HepG2 (cell line): ENCODE data around the gene TRIM54. TPM values are rescaled to one million over a fixed set of nuclear protein-coding genes. Genes with fewer than 3 reads are reported as not detected.

Experiments used
- ATAC-seq: fragments of 200-7000 bp; cut with Tn5 transposase; 3 replicates; pipeline ENCODE4 v1.9.1; 2020; ENCODE audit warnings: mild to moderate bottlenecking, moderate library complexity
- BruUV-seq: library from RNA; stranded (reverse); fragments of 400-500 nt; replicated peaks from 2 replicates; lab custom pipeline; 2021; lab: Mats Ljungman, UMichigan
- CTCF ChIA-PET: fragments of 300-600 bp; formaldehyde crosslinking; extraction: SDS; loops from one replicate; lab custom pipeline; 2021; ENCODE audit warnings: low total read pairs, inconsistent platforms, low intra/inter-chr PET ratio; lab: Yijun Ruan, JAX
- POLR2A ChIA-PET: fragments of 350-600 bp; sonication (Branson Sonifier 250); formaldehyde crosslinking; loops from one replicate; lab custom pipeline; 2020; ENCODE audit warnings: antibody characterized with exemption, inconsistent platforms; lab: Yijun Ruan, JAX
- DNase-seq: peaks from one replicate; pipeline ENCODE4 v3.0.0-alpha.2; 2015; ENCODE audit warnings: low spot score
- FAIRE-seq: peaks from 3 replicates; lab custom pipeline; 2011; peaks lifted over from hg19 to GRCh38; lab: Jason Lieb, UNC
- H2AFZ ChIP-seq: one replicate; pipeline ENCODE4 v1.6.1; 2011; ENCODE audit warnings: low read length, inconsistent platforms
- H3K27ac ChIP-seq: fragments of 300-600 bp; 3 replicates; pipeline ENCODE4 v1.8.0; 2011; ENCODE audit warnings: mixed run types, mild to moderate bottlenecking, mixed read lengths, low read length, inconsistent platforms; ENCODE audit not compliant: insufficient read depth; ENCODE audit errors: extremely low read length
- H3K27me3 ChIP-seq, 2 experiments: fragments of 200-600 bp in 1 of 2; 2 replicates in 1 of 2; 3 replicates in 1 of 2; pipeline versions ENCODE4 v1.6.0 to v1.8.0; 2011; ENCODE audit warnings: low read length in 2 of 2, mild to moderate bottlenecking in 2 of 2, moderate library complexity in 2 of 2, inconsistent platforms in 1 of 2; ENCODE audit not compliant: insufficient read depth in 2 of 2, control insufficient read depth in 1 of 2
- H3K36me3 ChIP-seq, 2 experiments: fragments of 200-600 bp in 1 of 2; replicated peaks in 1 of 2; 2 replicates in 1 of 2; 3 replicates in 1 of 2; pipeline versions ENCODE4 v1.5.1 to v1.8.0; 2011; ENCODE audit warnings: low read length in 2 of 2, inconsistent platforms in 1 of 2; ENCODE audit not compliant: insufficient read depth in 2 of 2, control insufficient read depth in 1 of 2
- H3K4me1 ChIP-seq: 2 replicates; pipeline ENCODE4 v1.5.1; 2012; ENCODE audit warnings: low read length, inconsistent platforms; ENCODE audit not compliant: insufficient read depth
- H3K4me2 ChIP-seq: 2 replicates; pipeline ENCODE4 v1.6.0; 2011; ENCODE audit warnings: low read depth, low read length, inconsistent platforms
- H3K4me3 ChIP-seq, 3 experiments: fragments of 200-600 bp in 1 of 3; sonication (generic), shearing (Covaris generic) in 1 of 3; replicated peaks in 1 of 3; 2 replicates each; pipeline ENCODE4 v1.5.1; 2011 to 2016; ENCODE audit warnings: low read length in 3 of 3, inconsistent platforms in 2 of 3, low read depth in 2 of 3, mild to moderate bottlenecking in 2 of 3, control low read depth in 1 of 3, mixed read lengths in 1 of 3; ENCODE audit not compliant: insufficient read depth in 1 of 3
- H3K79me2 ChIP-seq: one replicate; pipeline ENCODE4 v1.6.1; 2011; ENCODE audit warnings: low read length, inconsistent platforms; ENCODE audit not compliant: insufficient read depth
- H3K9ac ChIP-seq: 2 replicates; pipeline ENCODE4 v1.6.0; 2011; ENCODE audit warnings: mild to moderate bottlenecking, low read depth, low read length, inconsistent platforms; ENCODE audit not compliant: insufficient read depth
- H3K9me3 ChIP-seq: 2 replicates; pipeline ENCODE4 v1.5.1; 2012; ENCODE audit warnings: mild to moderate bottlenecking, low read length
- H4K20me1 ChIP-seq: 2 replicates; pipeline ENCODE4 v1.6.0; 2011; ENCODE audit warnings: inconsistent platforms, mild to moderate bottlenecking, low read length, moderate library complexity; ENCODE audit not compliant: insufficient read depth
- AGO2 ChIP-seq: fragments of 200-400 bp; formaldehyde crosslinking; optimal IDR thresholded peaks from 2 replicates; pipeline ENCODE3; 2017; ENCODE audit warnings: mild to moderate bottlenecking, low read depth, low read length, moderate library complexity
- CEBPG ChIP-seq: IDR thresholded peaks from 2 replicates; pipeline ENCODE4 v1.6.1; 2016
- ELF4 ChIP-seq: sonication (generic); formaldehyde crosslinking; IDR thresholded peaks from 2 replicates; pipeline ENCODE4 v1.5.0; 2020; ENCODE audit warnings: missing genetic modification reagents, mild to moderate bottlenecking, moderate library complexity, borderline replicate concordance
- HNRNPL ChIP-seq: fragments of 200-400 bp; formaldehyde crosslinking; IDR thresholded peaks from 2 replicates; pipeline ENCODE4 v1.6.1; 2017; ENCODE audit warnings: mild to moderate bottlenecking, low read depth, low read length
- MTF1 ChIP-seq: sonication (generic); formaldehyde crosslinking; IDR thresholded peaks from 2 replicates; pipeline ENCODE4 v1.5.0; 2020; ENCODE audit warnings: missing genetic modification reagents
- NR0B2 ChIP-seq: sonication (generic); formaldehyde crosslinking; IDR thresholded peaks from 2 replicates; pipeline ENCODE4 v1.4.0; 2020; ENCODE audit warnings: mild to moderate bottlenecking, missing genetic modification reagents
- NR2C2 ChIP-seq: sonication (generic); formaldehyde crosslinking; IDR thresholded peaks from 2 replicates; pipeline ENCODE4 v1.4.0; 2020; ENCODE audit warnings: missing genetic modification reagents, mild to moderate bottlenecking, moderate library complexity, borderline replicate concordance
- RCOR2 ChIP-seq: IDR thresholded peaks from 2 replicates; pipeline ENCODE4 v1.6.1; 2016; ENCODE audit warnings: missing biosample characterization, missing genetic modification reagents
- SOX6 ChIP-seq, 2 experiments: fragments of 450-650 bp in 1 of 2; sonication (generic) in 1 of 2; formaldehyde crosslinking in 1 of 2; IDR thresholded peaks; 2 replicates each; pipeline versions ENCODE4 v1.4.0 to v1.6.1; 2017 to 2020; ENCODE audit warnings: antibody characterized with exemption in 1 of 2, mild to moderate bottlenecking in 1 of 2, missing genetic modification reagents in 1 of 2
- ZNF235 ChIP-seq: sonication (generic); formaldehyde crosslinking; IDR thresholded peaks from 2 replicates; pipeline ENCODE4 v1.8.1; 2023; ENCODE audit warnings: mild to moderate bottlenecking, missing genetic modification reagents, borderline replicate concordance
- ZNF280D ChIP-seq: sonication (generic); formaldehyde crosslinking; IDR thresholded peaks from 2 replicates; pipeline ENCODE4 v1.5.1; 2020; ENCODE audit warnings: mild to moderate bottlenecking, missing genetic modification reagents
- ZNF543 ChIP-seq: sonication (generic); formaldehyde crosslinking; IDR thresholded peaks from 2 replicates; pipeline ENCODE4 v1.4.0; 2020; ENCODE audit warnings: mild to moderate bottlenecking, missing genetic modification reagents
- ZNF7 ChIP-seq: IDR thresholded peaks from 2 replicates; pipeline ENCODE4 v1.6.1; 2016; ENCODE audit warnings: missing biosample characterization, missing genetic modification reagents
- WGBS: methylation state at CpG from one replicate; pipeline ENCODE4 v1.1.6; 2017; ENCODE audit warnings: low lambda C conversion rate; 5-methylcytosine and 5-hydroxymethylcytosine counted together
- in situ Hi-C: cut with HindIII; loops from 2 replicates; pipeline ENCODE4 v1.10.0; 2017; ENCODE audit warnings: low pct_unique_long_range_greater_than_20kb; ENCODE audit not compliant: extremely low pct_ligation_motif_present
- intact Hi-C: fragments of 100-400 bp; cut with micrococcal nuclease; formaldehyde crosslinking; loops from one replicate; pipeline ENCODE4 v1.10.0; 2022; ENCODE audit not compliant: unreplicated experiment
- polyA plus RNA-seq, 8 experiments: library from polyadenylated mRNA; depleted of rRNA in 3 of 8; stranded (reverse) in 7 of 8; unstranded in 1 of 8; fragments of >200 nt; fragmentation: Illumina TruSeq in 4 of 8; extraction: Trizol in 4 of 8; gene quantifications; 2 replicates each; pipeline versions ENCODE4 v1.2.1 to v1.2.3, GENCODE V29; 2011 to 2016; ENCODE audit warnings: low read depth in 4 of 8, missing spikeins in 1 of 8, mixed read lengths in 1 of 8; ENCODE audit not compliant: insufficient read depth in 1 of 8
- total RNA-seq, 5 experiments: library from RNA; depleted of rRNA; stranded (reverse); fragments of >200 nt; fragmentation: Illumina TruSeq; extraction: Trizol; gene quantifications; 2 replicates each; pipeline ENCODE4 v1.2.3, GENCODE V29; 2016; ENCODE audit warnings: low read depth in 1 of 5
- TF ChIP-seq, protein P1 (sequence below): sonication (generic); formaldehyde crosslinking; IDR thresholded peaks from 2 replicates; pipeline ENCODE4 v1.5.0; 2020; ENCODE audit warnings: missing genetic modification reagents

The TRIM54 gene
- total and polyA plus RNA-seq, 2 of the 13 experiments (the other 11 are each of a cell fraction or from before 2014, with no cell fraction given), result 0.07 to 0.13 TPM

DNA sequence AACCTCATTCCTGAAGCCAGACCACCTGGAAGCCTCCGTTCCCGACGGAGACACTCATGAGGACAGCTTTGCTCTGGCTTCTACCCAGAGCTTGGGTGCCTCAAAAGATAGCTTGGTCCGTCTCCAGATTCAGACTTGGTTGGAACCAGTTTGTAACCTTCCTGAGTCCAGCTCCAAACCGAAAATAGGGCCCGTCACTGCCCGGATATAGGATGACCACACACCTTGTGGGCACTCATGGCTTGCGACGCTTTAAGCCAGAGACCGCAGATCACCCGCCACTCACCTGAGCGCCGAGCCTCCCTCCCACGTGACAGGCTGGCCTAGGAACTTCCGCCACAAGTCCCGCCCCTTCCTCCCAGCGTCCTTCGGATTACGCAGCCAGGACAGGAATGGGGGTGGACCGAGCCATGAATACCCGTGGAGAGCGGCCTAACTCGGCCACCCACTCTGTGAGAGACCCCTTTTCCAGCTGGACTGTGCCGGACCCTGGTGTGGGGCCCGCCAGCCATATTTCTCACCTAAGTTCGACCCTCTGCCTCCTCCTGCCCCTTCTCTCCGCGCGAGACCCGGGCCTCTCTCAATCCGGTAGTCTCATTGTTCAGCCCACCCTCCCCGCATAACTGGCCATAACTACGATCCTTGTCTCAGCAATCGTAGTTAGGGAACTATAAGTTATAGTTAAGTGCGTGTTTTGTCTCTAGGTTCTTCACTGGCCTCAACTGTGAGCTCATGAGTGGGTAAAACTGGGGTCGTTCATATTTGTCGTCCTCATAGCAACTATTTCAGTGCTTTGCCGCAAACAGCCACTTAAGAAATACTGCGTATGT lies 40.8 kb downstream of the TRIM54 start, which contains the start of gene MPV17 (continued):
- TF ChIP-seq HNRNPL (peak; percentile 63; the same call in 1 of the 2 replicates), NR2C2 (CRISPR knock-in tag) (peak; percentile 37; the same call in 1 of the 2 replicates), ELF4 (CRISPR knock-in tag) (peak; percentile 63; the same call in 1 of the 2 replicates)

DNA sequence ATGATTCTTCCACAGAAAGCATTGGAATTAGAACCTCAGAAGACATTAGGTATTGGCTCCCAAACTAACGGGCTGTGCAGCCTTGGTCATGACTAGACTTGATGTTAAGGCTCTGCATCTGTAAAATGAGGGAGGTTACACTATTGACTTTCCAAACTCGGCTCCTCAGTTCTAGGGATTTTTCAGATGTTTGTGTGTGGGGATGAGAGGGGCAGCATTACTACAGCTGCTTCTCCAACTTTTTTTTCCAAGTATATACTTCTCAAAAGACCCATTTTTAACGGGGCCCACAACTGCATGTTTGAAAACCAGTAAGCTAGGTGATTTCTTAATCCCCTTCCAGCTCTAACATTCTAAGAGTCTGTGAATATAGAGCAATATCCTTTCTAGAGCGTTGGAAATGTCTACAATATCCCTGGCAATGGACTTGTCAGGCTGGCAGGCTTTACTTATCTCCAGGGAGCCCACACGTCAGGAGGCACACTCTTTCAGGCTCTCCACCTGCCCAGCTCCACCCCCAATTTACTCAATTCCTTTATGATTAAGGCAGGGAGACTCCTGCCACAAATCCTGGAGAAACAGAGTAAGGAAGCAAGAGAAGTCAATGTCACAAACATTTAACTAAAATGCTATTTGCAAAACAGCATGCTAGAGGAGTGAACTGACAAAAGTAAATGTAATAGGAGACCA lies 41.5 kb downstream of the TRIM54 start:
- Histone ChIP-seq H4K20me1 (no peaks in the 10 kb centered on the region), H3K27ac (peak overlapping the region; percentile 91), H3K4me1 (peaks cover 33% of the 10 kb centered on the region), H3K4me2 (peak overlapping the region; percentile 95), H2AFZ (no peak overlapping the region), H3K9ac (peak overlapping the region; percentile 99), H3K36me3 (peaks cover 12 to 29% of the 10 kb centered on the region in 2 experiments), H3K9me3 (no peaks in the 10 kb centered on the region), H3K4me3 (peak overlapping the region; percentile 82 to 86 (median 83)), H3K27me3 (peaks cover 0 to 4% of the 10 kb centered on the region in 2 experiments; a peak in 1 of 5 replicates), H3K79me2 (peaks cover 25% of the 10 kb centered on the region)
- DNase-seq, result no peak
- no TSS peak for BruUV-seq
- intact Hi-C loops, result no loop called here
- in situ Hi-C loops, result loop anchor here (5.0 kb wide), 1 partner anchor 49 kb away; the partner anchor contains the start of genes EIF2B4 and SNX17
- no peak for ATAC-seq
- no peak for FAIRE-seq
- ChIA-PET POLR2A (interaction anchor here (0.9 to 5.0 kb wide), 13 partner anchors 8 to 230 kb away, joined by 3 to 73 read pairs (median 5); partner anchors contain the start of genes EIF2B4, GTF3C2, NRBP1 and PPM1G), CTCF (no interaction called here)
- 4% methylated on average over 5 of the region's 5 CpGs for WGBS
- TF ChIP-seq MTF1 (CRISPR knock-in tag) (no peak), NR0B2 (no peak), ZNF543 (CRISPR knock-in tag) (no peak), AGO2 (no peak), ZNF280D (CRISPR knock-in tag) (0 out of 2 replicates have a peak, but pooled peaks have one; percentile 6), CEBPG (CRISPR knock-in tag) (no peak), RCOR2 (no peak), ZNF7 (no peak), SOX6 (IDR thresholded peaks at IDR 0.05) (no peak), SOX6 (CRISPR knock-in tag; IDR thresholded peaks at IDR 0.05) (no peak), ZNF235 (CRISPR knock-in tag) (no peak)
- TF ChIP-seq, protein P1, sequence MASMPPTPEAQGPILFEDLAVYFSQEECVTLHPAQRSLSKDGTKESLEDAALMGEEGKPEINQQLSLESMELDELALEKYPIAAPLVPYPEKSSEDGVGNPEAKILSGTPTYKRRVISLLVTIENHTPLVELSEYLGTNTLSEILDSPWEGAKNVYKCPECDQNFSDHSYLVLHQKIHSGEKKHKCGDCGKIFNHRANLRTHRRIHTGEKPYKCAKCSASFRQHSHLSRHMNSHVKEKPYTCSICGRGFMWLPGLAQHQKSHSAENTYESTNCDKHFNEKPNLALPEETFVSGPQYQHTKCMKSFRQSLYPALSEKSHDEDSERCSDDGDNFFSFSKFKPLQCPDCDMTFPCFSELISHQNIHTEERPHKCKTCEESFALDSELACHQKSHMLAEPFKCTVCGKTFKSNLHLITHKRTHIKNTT, result no peak
